ENCODE data around the gene PLXNA1.
A peak's percentile ranks its signal among the peaks of the same experiment; 100 is the strongest.

The PLXNA1 gene

GRCh38 chr3:126968391-126969390 is 14.2 kb upstream of the PLXNA1 start:
- DNase-seq, result no peak

- no peak for DNase-seq
Measured at GRCh38 chr3:126969586-126969985, 13.3 kb upstream of the PLXNA1 start.

- DNase-seq, result no peak
Measured at GRCh38 chr3:126970101-126970500, 12.8 kb upstream of the PLXNA1 start.

GRCh38 chr3:126970921-126971320 is 12.0 kb upstream of the PLXNA1 start:
- DNase-seq, result no peak

GRCh38 chr3:126971891-126972351 is 11.0 kb upstream of the PLXNA1 start:
- peak; percentile 63 for DNase-seq

- no peak for DNase-seq
Measured at GRCh38 chr3:126972866-126973265, 10.0 kb upstream of the PLXNA1 start.

GRCh38 chr3:126973814-126974213 is 9.1 kb upstream of the PLXNA1 start:
- DNase-seq, result no peak

GRCh38 chr3:126974756-126975155 is 8.2 kb upstream of the PLXNA1 start:
- DNase-seq, result no peak

- DNase-seq, result no peak
Measured at GRCh38 chr3:126976906-126977305, 6.0 kb upstream of the PLXNA1 start.

GRCh38 chr3:126977821-126978220 is 5.1 kb upstream of the PLXNA1 start:
- DNase-seq, result no peak

GRCh38 chr3:126978291-126978690 is 4.6 kb upstream of the PLXNA1 start:
- no peak for DNase-seq

- DNase-seq, result no peak
Measured at GRCh38 chr3:126979046-126979628, 3.8 kb upstream of the PLXNA1 start.

GRCh38 chr3:126980266-126980811 is 2.6 kb upstream of the PLXNA1 start:
- no peak for DNase-seq

GRCh38 chr3:126982126-126982470 is 817 bp upstream of the PLXNA1 start:
- no peak for DNase-seq

GRCh38 chr3:126983276-126983652 is 349 bp downstream of the PLXNA1 start:
- DNase-seq, result peak; percentile 21

GRCh38 chr3:126983653-126984390 is 907 bp downstream of the PLXNA1 start:
- peak; percentile 62 for DNase-seq

- DNase-seq, result no peak
Measured at GRCh38 chr3:126984391-126985131, 1.6 kb downstream of the PLXNA1 start.

- no peak for DNase-seq
Measured at GRCh38 chr3:126985132-126985985, 2.4 kb downstream of the PLXNA1 start.

- peak; percentile 31 for DNase-seq
Measured at GRCh38 chr3:126986001-126986400, 3.1 kb downstream of the PLXNA1 start.

GRCh38 chr3:126987129-126987528 is 4.2 kb downstream of the PLXNA1 start:
- DNase-seq, result peak; percentile 20

- DNase-seq, result no peak
Measured at GRCh38 chr3:126987596-126987995, 4.7 kb downstream of the PLXNA1 start.

All from femur (tissue), 1 donor.